Measurements from ENCODE around the gene DEFB116.
"Not testable (repeated sequence)": the region's sequence is repeated elsewhere in the genome, so short reads cannot be mapped to it uniquely, and the experiment has no call there.

DEFB116 gene

GRCh38 chr20:31308535-31309162 is at the start of gene DEFB116:
DEFB116 (minus strand) TSS chr20:31308585; CDS start chr20:31308585, 0 bp downstream.
- no peak for DNase-seq (ENCODE audit: low read depth)

- no peak for DNase-seq (ENCODE audit: low read depth)
Observed at GRCh38 chr20:31355981-31356380, 47.6 kb upstream of the DEFB116 start.

GRCh38 chr20:31341470-31341869 is 33.1 kb upstream of the DEFB116 start:
- no peak for DNase-seq (ENCODE audit: low read depth)

- DNase-seq (ENCODE audit: low read depth), result no peak
Observed at GRCh38 chr20:31330893-31331292, 22.5 kb upstream of the DEFB116 start.

- no peak for DNase-seq (ENCODE audit: low read depth)
Observed at GRCh38 chr20:31322504-31322903, 14.1 kb upstream of the DEFB116 start.

- DNase-seq (ENCODE audit: low read depth), result not testable (repeated sequence)
Observed at GRCh38 chr20:31284964-31285363, 23.4 kb downstream of the DEFB116 start.

- no peak for DNase-seq (ENCODE audit: low read depth)
Observed at GRCh38 chr20:31278178-31278577, 30.2 kb downstream of the DEFB116 start.

- DNase-seq (ENCODE audit: low read depth), result no peak
Observed at GRCh38 chr20:31274441-31274840, 33.9 kb downstream of the DEFB116 start.

- DNase-seq (ENCODE audit: low read depth), result no peak
Observed at GRCh38 chr20:31260326-31260932, 48.0 kb downstream of the DEFB116 start.

GRCh38 chr20:31257364-31257763 is 51.0 kb downstream of the DEFB116 start, which contains the start of gene DEFB115:
DEFB115 (plus strand) TSS chr20:31257664; CDS start chr20:31257664, 0 bp downstream.
- no peak for DNase-seq (ENCODE audit: low read depth)

GRCh38 chr20:31256959-31257358 is 51.4 kb downstream of the DEFB116 start:
- DNase-seq (ENCODE audit: low read depth), result no peak

All from stimulated activated CD8-positive, alpha-beta memory T cell treated with anti-CD3 and anti-CD28 coated beads, Interleukin-7, amount 100 ng/mL, for 24 hours (primary cell).